H1 (cell line): ENCODE results near the gene FNDC10. TPM values are rescaled to one million over a fixed set of nuclear protein-coding genes. Genes with fewer than 3 reads are reported as not detected.

Source experiments
- CTCF ChIA-PET: fragments of 300-600 bp; sonication (Branson Sonifier 250); formaldehyde crosslinking; loops from one replicate; lab custom pipeline; 2021; ENCODE audit not compliant: partially characterized antibody; lab: Charles Lee
- POLR2A ChIA-PET: fragments of 300-600 bp; sonication (Branson Sonifier 250); formaldehyde crosslinking; loops from one replicate; lab custom pipeline; 2021; ENCODE audit warnings: inconsistent platforms; ENCODE audit not compliant: partially characterized antibody; lab: Charles Lee
- DNase-seq, 2 experiments: peaks; one replicate each; pipeline versions ENCODE4 v3.0.0 to v3.0.0-alpha.2; 2010 to 2022; ENCODE audit warnings: low spot score in 2 of 2, low read depth in 1 of 2, mixed read lengths in 1 of 2
- FAIRE-seq: peaks from 2 replicates; lab custom pipeline; 2011; peaks lifted over from hg19 to GRCh38; lab: Jason Lieb, UNC
- H2AFZ ChIP-seq: 2 replicates; pipeline ENCODE4 v1.8.1; 2012; ENCODE audit warnings: low read length, inconsistent platforms
- H2AK5ac ChIP-seq: 2 replicates; pipeline ENCODE4 v1.6.1; 2013; ENCODE audit warnings: low read depth, low read length
- H2BK120ac ChIP-seq: replicated peaks from 2 replicates; pipeline ENCODE3; 2013; ENCODE audit warnings: low read depth, low read length, inconsistent platforms
- H2BK12ac ChIP-seq: 2 replicates; pipeline ENCODE4 v1.6.1; 2013; ENCODE audit warnings: low read depth, low read length
- H2BK15ac ChIP-seq: 2 replicates; pipeline ENCODE4 v1.6.1; 2013; ENCODE audit warnings: low read length
- H2BK20ac ChIP-seq: 2 replicates; pipeline ENCODE4 v1.6.1; 2013; ENCODE audit warnings: low read length
- H2BK5ac ChIP-seq: 2 replicates; pipeline ENCODE4 v1.6.1; 2013; ENCODE audit warnings: low read depth, low read length
- H3K14ac ChIP-seq: 2 replicates; pipeline ENCODE4 v1.6.1; 2013; ENCODE audit warnings: inconsistent platforms; ENCODE audit not compliant: insufficient read length
- H3K18ac ChIP-seq: 2 replicates; pipeline ENCODE4 v1.6.1; 2013; ENCODE audit warnings: low read length; ENCODE audit errors: extremely low read depth
- H3K23ac ChIP-seq: 2 replicates; pipeline ENCODE4 v1.6.1; 2013; ENCODE audit warnings: inconsistent platforms; ENCODE audit not compliant: insufficient read length
- H3K23me2 ChIP-seq: 2 replicates; pipeline ENCODE4 v1.6.1; 2013; ENCODE audit warnings: low read depth, low read length
- H3K27ac ChIP-seq: 2 replicates; pipeline ENCODE4 v1.6.1; 2011; ENCODE audit warnings: low read depth, low read length, inconsistent platforms
- H3K27me3 ChIP-seq, 4 experiments: replicated peaks in 1 of 4; 1 replicate in 1 of 4; 2 replicates in 3 of 4; pipeline versions ENCODE4 v1.6.1 to v1.8.1; 2011 to 2013; ENCODE audit warnings: low read length in 3 of 4, mild to moderate bottlenecking in 3 of 4, inconsistent platforms in 2 of 4, mixed read lengths in 2 of 4, moderate library complexity in 1 of 4; ENCODE audit not compliant: control insufficient read depth in 3 of 4, insufficient read depth in 3 of 4; ENCODE audit errors: extremely low read depth in 1 of 4
- H3K36me3 ChIP-seq, 4 experiments: 2 replicates each; pipeline versions ENCODE4 v1.6.1 to v1.8.1; 2011 to 2013; ENCODE audit warnings: mild to moderate bottlenecking in 4 of 4, low read length in 3 of 4, moderate library complexity in 2 of 4, control low read depth in 1 of 4, inconsistent platforms in 1 of 4; ENCODE audit not compliant: insufficient read depth in 4 of 4, control insufficient read depth in 2 of 4
- H3K4ac ChIP-seq: replicated peaks from 2 replicates; pipeline ENCODE3; 2013; ENCODE audit warnings: low read length, low read depth, mixed read lengths, inconsistent platforms; ENCODE audit not compliant: insufficient read length
- H3K4me1 ChIP-seq, 4 experiments: replicated peaks in 1 of 4; 1 replicate in 1 of 4; 2 replicates in 3 of 4; pipeline versions ENCODE4 v1.6.1 to v1.8.1; 2011 to 2013; ENCODE audit warnings: low read length in 3 of 4, inconsistent platforms in 2 of 4, mixed read lengths in 1 of 4; ENCODE audit not compliant: insufficient read depth in 4 of 4, control insufficient read depth in 3 of 4
- H3K4me2 ChIP-seq, 2 experiments: 2 replicates each; pipeline versions ENCODE4 v1.6.1 to v1.8.1; 2011 to 2013; ENCODE audit warnings: low read depth in 2 of 2, low read length in 2 of 2, control low read depth in 1 of 2, inconsistent platforms in 1 of 2, mild to moderate bottlenecking in 1 of 2; ENCODE audit not compliant: insufficient read depth in 1 of 2
- H3K4me3 ChIP-seq, 4 experiments: fragments of 200-600, 300-600 bp in 1 of 4; sonication (generic), shearing (Covaris generic), sonication (Bioruptor Twin) in 1 of 4; 2 replicates each; pipeline versions ENCODE4 v1.5.1 to v1.8.1; 2011 to 2016; ENCODE audit warnings: low read length in 4 of 4, low read depth in 3 of 4, control low read depth in 2 of 4, inconsistent platforms in 2 of 4, mild to moderate bottlenecking in 2 of 4, mixed read lengths in 1 of 4, moderate library complexity in 1 of 4; ENCODE audit not compliant: insufficient read depth in 2 of 4; ENCODE audit errors: extremely low read depth in 1 of 4
- H3K56ac ChIP-seq: replicated peaks from 2 replicates; pipeline ENCODE3; 2013; ENCODE audit warnings: low read depth, mild to moderate bottlenecking, mixed read lengths, low read length, inconsistent platforms; ENCODE audit not compliant: insufficient read length
- H3K79me1 ChIP-seq: 2 replicates; pipeline ENCODE4 v1.6.1; 2013; ENCODE audit warnings: low read depth, low read length, control low read depth
- H3K79me2 ChIP-seq, 2 experiments: 2 replicates each; pipeline versions ENCODE4 v1.6.1 to v1.8.1; 2012 to 2013; ENCODE audit warnings: low read length in 2 of 2, mild to moderate bottlenecking in 2 of 2, inconsistent platforms in 1 of 2; ENCODE audit not compliant: insufficient read depth in 2 of 2, control insufficient read depth in 1 of 2
- H3K9ac ChIP-seq, 4 experiments: replicated peaks in 1 of 4; 1 replicate in 1 of 4; 2 replicates in 3 of 4; pipeline versions ENCODE4 v1.6.1 to v1.8.1; 2011 to 2013; ENCODE audit warnings: low read depth in 3 of 4, low read length in 3 of 4, control low read depth in 2 of 4, mild to moderate bottlenecking in 2 of 4, moderate library complexity in 2 of 4, inconsistent platforms in 1 of 4; ENCODE audit errors: extremely low read depth in 1 of 4
- H3K9me3 ChIP-seq, 2 experiments: 2 replicates each; pipeline versions ENCODE4 v1.6.1 to v1.8.1; 2012 to 2013; ENCODE audit warnings: mild to moderate bottlenecking in 2 of 2, moderate library complexity in 2 of 2, control low read depth in 1 of 2, inconsistent platforms in 1 of 2, low read depth in 1 of 2, low read length in 1 of 2, mixed read lengths in 1 of 2; ENCODE audit not compliant: insufficient read depth in 2 of 2
- H4K20me1 ChIP-seq, 2 experiments: replicated peaks in 1 of 2; 2 replicates each; pipeline versions ENCODE3 to v1.8.1; 2011 to 2013; ENCODE audit warnings: inconsistent platforms in 2 of 2, low read length in 2 of 2, mild to moderate bottlenecking in 1 of 2; ENCODE audit not compliant: insufficient read depth in 2 of 2, control insufficient read depth in 1 of 2
- H4K5ac ChIP-seq: 2 replicates; pipeline ENCODE4 v1.6.1; 2013; ENCODE audit warnings: low read length, low read depth, mixed read lengths, inconsistent platforms; ENCODE audit not compliant: insufficient read length
- H4K8ac ChIP-seq: 2 replicates; pipeline ENCODE4 v1.8.0; 2013; ENCODE audit warnings: mild to moderate bottlenecking, moderate library complexity, low read length, inconsistent platforms; ENCODE audit not compliant: insufficient read depth; ENCODE audit errors: extremely low read depth
- H4K91ac ChIP-seq: replicated peaks from 2 replicates; pipeline ENCODE3; 2013; ENCODE audit warnings: low read length, mixed read lengths, inconsistent platforms; ENCODE audit not compliant: insufficient read length
- CHD1 ChIP-seq: IDR thresholded peaks from 2 replicates; pipeline ENCODE4 v1.6.1; 2012; ENCODE audit warnings: low read depth, low read length, improper control_type of control experiment
- CREB1 ChIP-seq: IDR thresholded peaks from 2 replicates; pipeline ENCODE4 v1.6.1; 2012; ENCODE audit warnings: inconsistent platforms
- MAFK ChIP-seq: IDR thresholded peaks from 2 replicates; pipeline ENCODE4 v1.6.1; 2012; ENCODE audit warnings: low read depth, mild to moderate bottlenecking, improper control_type of control experiment, low read length
- RBBP5 ChIP-seq: IDR thresholded peaks from 2 replicates; pipeline ENCODE4 v1.7.1; 2012; ENCODE audit warnings: low read depth, mild to moderate bottlenecking, inconsistent platforms, low read length, moderate library complexity, borderline replicate concordance
- ZNF274 ChIP-seq: IDR thresholded peaks from 2 replicates; pipeline ENCODE4 v1.7.0; 2012; ENCODE audit warnings: low read length, borderline replicate concordance; ENCODE audit errors: extremely low read depth
- WGBS, 2 experiments: shearing (Covaris generic) in 1 of 2; methylation state at CpG; one replicate each; pipeline versions ENCODE4 v1.1.6 to v1.1.7; 2013 to 2015; ENCODE audit warnings: low lambda C conversion rate in 2 of 2, mixed read lengths in 2 of 2, inconsistent platforms in 1 of 2, low coverage in 1 of 2, missing lambda C conversion rate in 1 of 2; ENCODE audit not compliant: insufficient replicate concordance in 2 of 2, insufficient coverage in 1 of 2, insufficient read length in 1 of 2; ENCODE audit errors: extremely low coverage in 1 of 2, missing lambda C conversion rate in 1 of 2; 5-methylcytosine and 5-hydroxymethylcytosine counted together
- polyA plus RNA-seq, 7 experiments: library from polyadenylated mRNA; depleted of rRNA in 3 of 7; stranded (reverse) in 5 of 7; unstranded in 2 of 7; fragments of >200 nt in 5 of 7; fragments of 200-250 nt in 2 of 7; gene quantifications; 1 replicate in 5 of 7; 2 replicates in 1 of 7; 4 replicates in 1 of 7; pipeline versions ENCODE4 v1.2.1 to v1.2.3, GENCODE V29; 2011 to 2013; ENCODE audit warnings: missing spikeins in 2 of 7, mixed read lengths in 2 of 7
- total RNA-seq: library from RNA; stranded (reverse); fragmentation: NEBNext Ultra II Directional; extraction: Animal tissue kit (Norgen Biotek cat#: 25700); gene quantifications from 2 replicates; pipeline ENCODE4 v1.2.1, GENCODE V29; 2021

Gene FNDC10
- total and polyA plus RNA-seq, 2 of the 8 experiments (the other 6 are each of a cell fraction or from before 2014, with no cell fraction given): 19.0 to 21.8 TPM

DNA sequence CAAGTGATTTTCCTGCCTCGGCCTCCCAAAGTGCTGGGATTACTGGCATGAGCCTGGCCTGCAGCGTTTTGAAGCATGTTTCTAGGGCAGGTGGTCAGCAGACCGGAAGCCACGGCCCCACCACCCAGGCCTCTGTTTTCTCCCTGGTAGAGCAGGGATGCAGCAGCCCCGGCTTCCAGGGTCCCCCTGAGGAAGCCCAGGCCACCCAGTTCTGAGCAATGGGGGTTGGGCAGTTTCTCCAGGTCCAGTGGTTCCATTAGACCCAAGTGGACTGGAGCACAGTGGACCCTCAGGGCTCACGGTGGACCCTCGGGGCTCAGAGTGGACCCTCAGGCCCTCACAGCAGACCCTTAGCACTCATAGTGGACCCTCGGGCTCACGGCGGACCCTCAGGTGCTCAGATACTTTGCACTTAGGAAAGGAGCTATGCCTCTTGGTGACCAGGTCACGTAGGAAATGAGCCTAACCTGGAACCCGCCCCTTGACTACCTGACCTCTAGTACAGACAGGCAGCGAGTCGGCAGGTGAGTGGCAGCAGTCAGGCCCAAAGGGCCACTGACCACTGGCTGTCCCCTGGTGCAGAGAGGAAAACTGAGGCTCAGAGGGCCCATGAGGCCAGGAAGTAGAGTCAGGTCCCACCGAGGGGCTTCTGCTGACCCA is 4.6 kb upstream of the FNDC10 start:
- no peak overlapping the region for H2BK5ac ChIP-seq
- no peak overlapping the region for H3K27ac ChIP-seq
- H2BK15ac ChIP-seq: no peak overlapping the region
- H3K14ac ChIP-seq: no peak overlapping the region
- H3K9me3 ChIP-seq: no peaks in the 10 kb centered on the region
- peaks cover 0 to 4% (median 2%) of the 10 kb centered on the region in 4 experiments; a peak in 4 of 7 replicates for H3K4me1 ChIP-seq
- 88% methylated on average over 14 of the region's 15 CpGs; no CpG with 5 or more reads in 1 of the 2 experiments for WGBS, 2 experiments
- H3K79me1 ChIP-seq: no peaks in the 10 kb centered on the region
- no peak overlapping the region for H2BK20ac ChIP-seq
- H3K27me3 ChIP-seq: peaks cover 8 to 21% (median 17%) of the 10 kb centered on the region in 4 experiments
- no peak overlapping the region for H4K91ac ChIP-seq
- H3K56ac ChIP-seq: no peak overlapping the region
- peak in 1 of 2 experiments; percentile 44 for DNase-seq
- no peak overlapping the region for H3K4me2 ChIP-seq
- no peak for FAIRE-seq
- H4K5ac ChIP-seq: no peak overlapping the region
- H3K4ac ChIP-seq: no peak overlapping the region
- H3K23me2 ChIP-seq: peaks cover 10% of the 10 kb centered on the region; the same call in 1 of the 2 replicates
- no peak overlapping the region for H3K4me3 ChIP-seq
- peaks cover 0 to 1% of the 10 kb centered on the region in 2 experiments for H4K20me1 ChIP-seq
- no peak overlapping the region for H2AK5ac ChIP-seq
- H3K36me3 ChIP-seq: no peaks in the 10 kb centered on the region
- H2AFZ ChIP-seq: no peak overlapping the region
- H3K18ac ChIP-seq: no peak overlapping the region
- H4K8ac ChIP-seq: no peak overlapping the region
- no peaks in the 10 kb centered on the region for H3K79me2 ChIP-seq
- H3K23ac ChIP-seq: no peak overlapping the region
- ChIA-PET POLR2A (interaction anchor here (1.2 to 2.0 kb wide), 4 partner anchors 10 to 30 kb away, joined by 3 to 10 read pairs (median 4); partner anchors contain the start of gene MIB2), CTCF (interaction anchor here (1.1 to 1.4 kb wide), 2 partner anchors 15 to 17 kb away, joined by 3 read pairs; no protein-coding TSS in a partner anchor)
- 0 out of 7 replicates have a peak overlapping the region, but pooled peaks of 1 of the 4 experiments have one; percentile 10 for H3K9ac ChIP-seq
- no peak for TF ChIP-seq RBBP5
- TF ChIP-seq CREB1: no peak
- no peak for TF ChIP-seq CHD1
- TF ChIP-seq MAFK: no peak
- TF ChIP-seq ZNF274: no peak
- no peak overlapping the region for H2BK120ac ChIP-seq
- no peak overlapping the region for H2BK12ac ChIP-seq
